Gastroesophageal sphincter (tissue), 4 donors: Measurements from ENCODE around the gene TTLL5. TPM values are rescaled to one million over a fixed set of nuclear protein-coding genes. Genes with fewer than 3 reads are reported as not detected.
"Not testable (repeated sequence)": the region's sequence is repeated elsewhere in the genome, so short reads cannot be mapped to it uniquely, and the experiment has no call there.

Experiments
- ATAC-seq: fragments of 150-250 bp; one replicate; pipeline ENCODE4 v1.9.1; 2016; ENCODE audit warnings: mild to moderate bottlenecking, moderate library complexity
- H3K27ac ChIP-seq, 4 donors: fragments of 200-600 bp; sonication (generic) in 3 of 4; 1 replicate in 3 of 4; 2 replicates in 1 of 4; pipeline ENCODE4 v1.5.1; 2016 to 2019
- H3K27me3 ChIP-seq: fragments of 200-600 bp; sonication (generic); one replicate; pipeline ENCODE4 v1.5.1; 2019
- H3K36me3 ChIP-seq, 2 donors: fragments of 200-600 bp; sonication (generic); one replicate each; pipeline ENCODE4 v1.5.1; 2019; ENCODE audit warnings: control low read depth in 1 of 2
- H3K4me1 ChIP-seq, 3 donors: fragments of 200-600 bp; sonication (generic); 1 replicate in 2 of 3; 2 replicates in 1 of 3; pipeline ENCODE4 v1.5.1; 2016 to 2019; ENCODE audit warnings: control low read depth in 2 of 3
- H3K4me3 ChIP-seq, 2 donors: fragments of 200-600 bp; sonication (generic); one replicate each; pipeline ENCODE4 v1.5.1; 2019; ENCODE audit warnings: mild to moderate bottlenecking in 1 of 2, moderate library complexity in 1 of 2
- H3K9me3 ChIP-seq, 3 donors: fragments of 200-600 bp; sonication (generic); one replicate each; pipeline ENCODE4 v1.5.1; 2017 to 2019; ENCODE audit warnings: control low read depth in 2 of 3
- CTCF ChIP-seq, 4 experiments: fragments of 200-600 bp in 2 of 4; fragments of 450-650 bp in 2 of 4; sonication (generic) in 1 of 4; IDR thresholded peaks; one replicate each; pipeline ENCODE4 v1.5.1; 2017 to 2019; ENCODE audit warnings: antibody characterized with exemption in 4 of 4, mild to moderate bottlenecking in 2 of 4, moderate library complexity in 2 of 4
- EP300 ChIP-seq: sonication (generic); formaldehyde crosslinking; IDR thresholded peaks from one replicate; pipeline ENCODE4 v1.6.1; 2017; ENCODE audit warnings: antibody characterized with exemption, mild to moderate bottlenecking
- POLR2A ChIP-seq, 2 donors: fragments of 450-650 bp; IDR thresholded peaks; one replicate each; pipeline ENCODE4 v1.6.1; 2017; ENCODE audit warnings: antibody characterized with exemption in 2 of 2, mild to moderate bottlenecking in 2 of 2, moderate library complexity in 1 of 2
- POLR2AphosphoS5 ChIP-seq: sonication (generic); formaldehyde crosslinking; IDR thresholded peaks from one replicate; pipeline ENCODE4 v1.6.1; 2017; ENCODE audit warnings: antibody characterized with exemption
- WGBS, 2 donors: methylation state at CpG; one replicate each; pipeline ENCODE4 v1.1.5; 2018; ENCODE audit warnings: low coverage in 1 of 2; 5-methylcytosine and 5-hydroxymethylcytosine counted together
- total RNA-seq, 4 donors: library from RNA; depleted of rRNA; stranded (reverse); fragments of >200 nt; gene quantifications; one replicate each; pipeline ENCODE4 v1.1.0, GENCODE V29; 2016

Gene TTLL5
- total RNA-seq, 4 donors from 2014 or later: 18.1 to 30.0 (median 22.1) TPM

GRCh38 chr14:75844486-75844885 is 183.4 kb downstream of the TTLL5 start:
- Histone ChIP-seq H3K9me3 (no peaks in the 10 kb centered on the region), H3K36me3 (no peaks in the 10 kb centered on the region), H3K27ac (peak overlapping the region in 2 of 4 donors; percentile 5 to 17), H3K4me1 (peaks cover 0 to 45% (median 9%) of the 10 kb centered on the region in 3 donors), H3K27me3 (no peaks in the 10 kb centered on the region), H3K4me3 (no peak overlapping the region)
- ATAC-seq: no peak
- TF ChIP-seq CTCF (IDR thresholded peaks at IDR 0.05): no peak
- no peak for TF ChIP-seq EP300
- TF ChIP-seq POLR2AphosphoS5: no peak
- TF ChIP-seq POLR2A (IDR thresholded peaks at IDR 0.05): no peak

GRCh38 chr14:75845136-75845804 is 184.2 kb downstream of the TTLL5 start:
- no peaks in the 10 kb centered on the region for H3K9me3 ChIP-seq
- H3K27me3 ChIP-seq: no peaks in the 10 kb centered on the region
- no peak overlapping the region for H3K4me3 ChIP-seq
- H3K4me1 ChIP-seq: peaks cover 0 to 45% (median 9%) of the 10 kb centered on the region in 3 donors
- TF ChIP-seq POLR2AphosphoS5: no peak
- no peak for TF ChIP-seq CTCF (IDR thresholded peaks at IDR 0.05)
- no peak for TF ChIP-seq EP300
- no peak for TF ChIP-seq POLR2A (IDR thresholded peaks at IDR 0.05)
- peak; percentile 46 for ATAC-seq
- WGBS, 2 donors: 52 to 67% methylated on average over 3 to 4 of the region's 4 CpGs
- peak overlapping the region in 2 of 4 donors; percentile 5 to 17 for H3K27ac ChIP-seq
- no peaks in the 10 kb centered on the region for H3K36me3 ChIP-seq

- WGBS, 2 donors: 9 to 70% methylated on average over 1 to 4 of the region's 5 CpGs
- Histone ChIP-seq H3K27ac (peak overlapping the region in 1 of 4 donors; percentile 48), H3K4me1 (peaks cover 0 to 45% (median 9%) of the 10 kb centered on the region in 3 donors)
- H3K4me3 ChIP-seq, H3K27me3 ChIP-seq, H3K9me3 ChIP-seq, H3K36me3 ChIP-seq, ATAC-seq: not testable (repeated sequence)
These were observed 185.6 kb downstream of the TTLL5 start for GRCh38 chr14:75846694-75847093.

GRCh38 chr14:75847584-75847983 is 186.5 kb downstream of the TTLL5 start:
- ATAC-seq: no peak
- Histone ChIP-seq H3K27me3 (no peaks in the 10 kb centered on the region), H3K9me3 (no peaks in the 10 kb centered on the region), H3K36me3 (no peaks in the 10 kb centered on the region), H3K4me3 (no peak overlapping the region), H3K27ac (peak overlapping the region in 2 of 4 donors; percentile 40 to 45), H3K4me1 (peaks cover 0 to 37% (median 9%) of the 10 kb centered on the region in 3 donors)
- WGBS, 2 donors: 60% methylated on average over 1 of the region's 2 CpGs; no CpG with 5 or more reads in 1 of the 2 donors
- TF ChIP-seq POLR2A (IDR thresholded peaks at IDR 0.05): no peak
- TF ChIP-seq EP300: no peak
- no peak for TF ChIP-seq POLR2AphosphoS5
- TF ChIP-seq CTCF (IDR thresholded peaks at IDR 0.05): no peak

GRCh38 chr14:75848167-75848913 is 187.3 kb downstream of the TTLL5 start:
- WGBS, 2 donors: 14 to 66% methylated on average over 1 to 2 of the region's 2 CpGs
- no peaks in the 10 kb centered on the region for H3K9me3 ChIP-seq
- no peak for ATAC-seq
- TF ChIP-seq POLR2A (IDR thresholded peaks at IDR 0.05) (no peak), CTCF (IDR thresholded peaks at IDR 0.05) (no peak), EP300 (no peak), POLR2AphosphoS5 (no peak)
- H3K4me1 ChIP-seq: peaks cover 0 to 29% (median 9%) of the 10 kb centered on the region in 3 donors
- no peak overlapping the region for H3K4me3 ChIP-seq
- H3K27me3 ChIP-seq: no peaks in the 10 kb centered on the region
- H3K27ac ChIP-seq: peak overlapping the region in 3 of 4 donors; percentile 31 to 45 (median 40)
- H3K36me3 ChIP-seq: no peaks in the 10 kb centered on the region
